HG03196 (cell line): ENCODE measurements around the gene MSX2.

Experiments used
- ATAC-seq: cut with Tn5 transposase; IDR thresholded peaks from one replicate; pipeline ENCODE4 v1.9.1; 2021; ENCODE audit not compliant: unreplicated experiment

Gene MSX2

DNA sequence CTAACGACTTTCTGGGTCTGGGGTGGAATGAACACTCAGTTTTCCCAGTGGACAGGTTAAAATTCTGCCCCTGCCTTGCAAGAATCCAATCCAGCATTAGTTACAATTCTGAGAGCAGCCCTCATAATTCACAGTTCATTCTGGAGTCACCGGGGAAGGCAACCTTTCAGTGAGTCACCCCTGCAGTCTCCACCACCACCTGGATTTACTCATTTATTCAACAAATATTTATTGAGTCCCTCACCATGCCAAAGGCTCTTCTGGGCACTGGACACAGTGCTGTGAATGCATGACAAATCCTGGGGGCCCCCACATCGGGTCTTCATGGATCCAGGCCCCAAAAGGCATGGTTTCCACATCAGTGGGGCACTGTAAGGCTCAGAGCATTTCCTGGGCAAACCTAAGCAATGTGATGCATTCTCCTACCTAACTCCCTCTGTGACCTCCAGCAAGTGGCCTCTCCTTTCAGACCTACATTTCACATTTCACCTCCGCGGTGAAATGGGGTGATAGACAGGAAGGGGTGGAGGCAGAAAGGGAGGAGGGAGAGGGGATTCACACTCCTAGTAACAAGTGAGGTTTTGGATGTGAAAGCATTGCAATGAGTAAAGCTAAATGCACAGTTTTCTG lies 6.4 kb upstream of the MSX2 start:
- ATAC-seq: no peak

- no peak for ATAC-seq
These were observed 5.3 kb upstream of the MSX2 start for GRCh38 chr5:174718880-174719610.

GRCh38 chr5:174719793-174720611 lies 4.4 kb upstream of the MSX2 start:
- ATAC-seq: no peak

- ATAC-seq: no peak
These were observed 3.5 kb upstream of the MSX2 start for GRCh38 chr5:174720612-174721529.

DNA sequence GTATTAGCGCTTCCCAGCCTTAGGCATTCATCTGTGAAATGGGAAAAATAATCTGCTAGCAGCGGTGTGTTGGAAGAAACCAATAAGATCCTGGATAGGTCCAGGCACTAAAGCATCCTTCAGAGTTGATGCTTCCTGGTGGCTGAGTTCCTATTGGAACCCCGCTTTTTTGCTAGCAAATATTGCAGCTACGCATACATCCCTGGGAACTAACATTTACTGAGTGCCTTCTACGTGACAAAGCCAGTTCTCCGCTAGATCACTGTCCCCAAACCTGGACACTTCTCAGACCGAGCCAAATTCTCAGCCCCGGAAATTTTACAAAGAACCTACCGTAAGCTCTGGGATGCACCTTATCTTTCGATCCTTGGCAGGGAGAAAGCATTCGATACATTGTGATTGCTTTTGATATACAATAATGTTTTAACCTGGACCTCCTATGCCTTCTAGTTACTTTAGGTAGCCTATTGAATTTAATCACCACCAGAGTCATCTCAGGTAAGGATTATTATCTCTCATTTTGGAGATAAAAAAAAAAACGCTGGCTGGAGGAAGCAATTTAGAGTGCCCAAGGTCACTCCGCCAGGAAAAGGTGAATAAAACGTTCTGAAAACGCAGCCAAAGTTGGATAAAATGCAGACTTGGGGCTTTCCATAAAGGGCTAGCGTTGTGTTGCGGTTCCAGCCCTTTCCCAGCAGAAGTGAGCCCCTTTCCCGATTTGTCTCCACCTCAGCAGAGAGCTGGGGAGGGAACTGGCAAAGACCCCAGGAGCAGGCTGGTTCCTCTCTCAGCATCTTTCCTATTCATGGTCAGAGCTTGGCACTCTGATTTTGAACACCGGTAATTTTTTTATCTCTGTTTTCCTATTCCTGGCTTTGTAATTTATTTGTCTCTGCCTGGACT lies 2.6 kb upstream of the MSX2 start:
- ATAC-seq: no peak

- ATAC-seq: no peak
These were observed 1.9 kb upstream of the MSX2 start for GRCh38 chr5:174722500-174722899.

- no peak for ATAC-seq
These were observed 935 bp upstream of the MSX2 start for GRCh38 chr5:174723315-174723978.

DNA sequence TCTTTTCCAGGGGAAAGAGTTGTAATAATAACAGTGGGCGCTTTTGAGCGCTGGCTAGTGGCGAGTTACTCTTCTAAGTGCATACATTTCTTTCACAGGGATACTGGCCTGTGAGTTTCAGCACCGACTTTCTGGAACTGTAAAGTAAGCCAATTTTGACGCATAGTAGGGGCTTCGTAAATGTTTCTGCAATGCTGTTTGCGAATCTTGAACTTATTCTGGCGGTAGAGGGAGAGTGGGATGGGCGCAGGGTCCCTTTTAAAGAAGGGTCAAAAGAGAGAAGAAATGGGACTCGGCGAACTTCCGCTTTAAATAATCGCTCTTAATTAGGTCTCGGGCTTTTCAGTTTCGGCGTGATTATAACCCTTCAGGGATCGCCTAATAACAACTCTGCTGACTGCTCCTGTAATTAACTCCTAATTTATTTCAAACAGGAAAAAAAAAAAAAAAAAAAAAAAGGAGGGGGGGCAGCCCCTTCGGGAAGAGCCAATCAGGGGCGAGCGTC lies 351 bp upstream of the MSX2 start:
- no peak for ATAC-seq

DNA sequence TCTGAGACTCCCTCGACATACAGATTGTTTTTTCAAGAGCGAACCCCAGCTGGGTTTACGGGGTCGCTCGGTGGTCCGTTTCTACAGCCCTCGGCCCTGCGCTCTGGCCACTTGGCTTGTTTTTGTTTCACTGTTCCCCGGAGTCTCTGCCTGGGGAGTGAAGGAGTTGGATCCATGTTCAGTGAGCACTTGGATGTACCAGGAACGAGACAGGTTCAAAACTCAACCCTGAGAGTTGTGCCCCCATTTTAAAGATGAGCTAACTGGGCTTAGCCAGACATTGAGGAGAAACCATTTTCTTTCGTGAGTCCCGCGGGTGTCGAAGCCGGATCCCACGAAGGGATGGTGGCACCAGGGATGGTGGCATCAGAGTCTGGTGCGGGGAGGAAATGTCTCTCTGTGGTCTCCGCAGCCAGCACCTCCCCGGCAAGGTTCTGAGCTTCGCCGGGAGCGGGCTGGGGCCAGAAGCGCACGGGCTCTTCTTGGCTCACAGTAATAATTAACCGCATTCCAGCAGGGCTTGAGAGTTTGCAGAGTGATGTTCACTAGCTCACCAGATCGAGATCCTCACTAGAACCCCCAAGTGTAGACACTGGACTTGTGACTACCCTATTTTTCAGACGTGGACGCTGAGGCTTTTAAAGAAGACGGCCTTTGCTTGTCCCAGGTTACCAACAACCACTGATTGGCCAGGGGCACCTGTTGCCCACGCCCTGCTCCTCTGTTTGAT lies 1.0 kb downstream of the MSX2 start:
- ATAC-seq: no peak

GRCh38 chr5:174725991-174726601 lies 1.7 kb downstream of the MSX2 start:
- no peak for ATAC-seq

GRCh38 chr5:174726916-174727793 lies 2.8 kb downstream of the MSX2 start:
- ATAC-seq: no peak

DNA sequence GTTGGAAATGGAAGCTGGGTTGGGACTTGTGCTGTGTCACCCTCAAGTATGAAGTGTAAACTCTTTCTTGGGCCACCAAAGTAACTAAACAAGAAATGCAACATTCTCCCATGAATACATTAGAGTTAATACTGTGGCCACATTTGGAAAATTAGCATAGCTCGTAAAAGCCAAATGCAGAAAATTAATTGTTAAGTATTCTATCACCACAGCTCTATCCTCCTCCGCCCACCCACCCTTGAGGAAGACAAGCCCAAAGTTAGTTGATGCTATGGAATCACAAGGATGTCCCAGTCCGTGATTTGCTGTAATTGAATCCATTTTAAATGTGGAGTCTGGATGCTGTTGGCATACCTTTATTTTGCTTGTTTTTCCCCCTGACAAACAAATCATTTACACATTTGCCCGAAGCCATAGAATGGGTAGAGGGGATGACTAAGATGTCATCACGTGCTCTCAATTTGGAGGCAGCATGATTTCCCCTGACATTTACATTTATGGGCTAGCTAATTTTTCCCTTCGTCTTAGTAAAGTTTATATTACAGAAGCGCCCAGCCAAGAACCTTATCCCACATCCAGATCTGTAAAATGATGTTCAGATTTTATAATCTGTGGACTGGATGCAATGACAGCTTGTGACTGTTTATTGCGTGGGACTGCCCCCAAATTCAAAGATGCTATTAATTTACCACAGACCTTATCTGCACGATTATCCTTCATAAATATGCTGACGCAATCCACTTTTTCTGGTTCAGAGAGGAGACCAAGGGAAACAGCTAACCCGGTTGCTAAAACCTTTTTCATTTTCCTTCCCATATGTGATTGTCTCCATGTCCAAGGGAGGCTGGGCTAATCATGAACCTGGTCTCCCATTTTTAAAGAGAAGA lies 3.7 kb downstream of the MSX2 start:
- no peak for ATAC-seq

DNA sequence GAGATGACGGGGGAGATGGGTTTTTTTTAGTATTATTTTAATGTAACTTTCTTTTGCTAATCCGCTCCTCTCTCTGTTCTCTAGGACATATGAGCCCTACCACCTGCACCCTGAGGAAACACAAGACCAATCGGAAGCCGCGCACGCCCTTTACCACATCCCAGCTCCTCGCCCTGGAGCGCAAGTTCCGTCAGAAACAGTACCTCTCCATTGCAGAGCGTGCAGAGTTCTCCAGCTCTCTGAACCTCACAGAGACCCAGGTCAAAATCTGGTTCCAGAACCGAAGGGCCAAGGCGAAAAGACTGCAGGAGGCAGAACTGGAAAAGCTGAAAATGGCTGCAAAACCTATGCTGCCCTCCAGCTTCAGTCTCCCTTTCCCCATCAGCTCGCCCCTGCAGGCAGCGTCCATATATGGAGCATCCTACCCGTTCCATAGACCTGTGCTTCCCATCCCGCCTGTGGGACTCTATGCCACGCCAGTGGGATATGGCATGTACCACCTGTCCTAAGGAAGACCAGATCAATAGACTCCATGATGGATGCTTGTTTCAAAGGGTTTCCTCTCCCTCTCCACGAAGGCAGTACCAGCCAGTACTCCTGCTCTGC lies 4.8 kb downstream of the MSX2 start:
- ATAC-seq: no peak

GRCh38 chr5:174731214-174732035 lies 7.0 kb downstream of the MSX2 start:
- ATAC-seq: no peak
